Activated naive CD8-positive, alpha-beta T cell treated with anti-CD3 and anti-CD28 coated beads, Interleukin-2, amount 10 ng/mL, durations not matched to agents 7 days and 5 days (primary cell): ENCODE results near the gene DOK1. TPM values are rescaled to one million over a fixed set of nuclear protein-coding genes. Genes with fewer than 3 reads are reported as not detected.

Experiments
- total RNA-seq, 2 experiments: library from RNA; stranded (reverse); gene quantifications; one replicate each; pipeline ENCODE4 v1.2.3, GENCODE V29; 2021

The DOK1 gene
- total RNA-seq, 2 experiments from 2014 or later, result 37.7 to 38.3 TPM

Other genes starting within 250 kb of the DOK1 start
- gene SLC4A5, start 211.3 kb upstream of the DOK1 start, total RNA-seq, result 1 to 10 TPM; 3.6 to 6.6 TPM
- 100 to 1,000 TPM; 111 to 113 TPM for gene DCTN1, start 174.4 kb upstream of the DOK1 start, total RNA-seq
- 1 to 10 TPM; 3.7 to 5.8 TPM for gene C2orf81, start 133.1 kb upstream of the DOK1 start, total RNA-seq
- gene WDR54, start 133.0 kb upstream of the DOK1 start, total RNA-seq, result 10 to 100 TPM; 88.9 to 94.4 TPM
- gene RTKN, start 112.8 kb upstream of the DOK1 start, total RNA-seq, result 1 to 10 TPM in 1 of 2 experiments, under 1 TPM in 1; 0.80 to 1.8 TPM
- gene INO80B, start 99.6 kb upstream of the DOK1 start, total RNA-seq, result 10 to 100 TPM; 46.8 to 51.4 TPM
- 10 to 100 TPM; 66.8 to 69.6 TPM for gene WBP1, start 96.3 kb upstream of the DOK1 start, total RNA-seq
- gene MOGS, start 89.3 kb upstream of the DOK1 start, total RNA-seq, result 10 to 100 TPM; 66.1 to 68.7 TPM
- 10 to 100 TPM; 91.6 to 92.1 TPM for gene MRPL53, start 82.0 kb upstream of the DOK1 start, total RNA-seq
- gene CCDC142, start 71.7 kb upstream of the DOK1 start, total RNA-seq, result 10 to 100 TPM; 36.8 to 37.1 TPM
- gene TTC31, start 71.6 kb upstream of the DOK1 start, total RNA-seq, result 10 to 100 TPM; 44.1 to 46.2 TPM
- 1 to 10 TPM; 1.2 to 1.3 TPM for gene LBX2, start 55.1 kb upstream of the DOK1 start, total RNA-seq
- 10 to 100 TPM; 35.9 to 40.1 TPM for gene PCGF1, start 47.0 kb upstream of the DOK1 start, total RNA-seq
- gene TLX2, start 40.3 kb upstream of the DOK1 start, total RNA-seq, result under 1 TPM; 0.69 to 0.88 TPM
- gene DQX1, start 28.5 kb upstream of the DOK1 start, total RNA-seq, result under 1 TPM; 0.20 to 0.39 TPM
- 100 to 1,000 TPM; 126 to 127 TPM for gene AUP1, start 25.0 kb upstream of the DOK1 start, total RNA-seq
- gene HTRA2, start 24.8 kb upstream of the DOK1 start, total RNA-seq, result 10 to 100 TPM; 46.6 to 47.4 TPM
- gene LOXL3, start 778 bp upstream of the DOK1 start, total RNA-seq, result under 1 TPM; 0.42 to 0.62 TPM
- gene M1AP, start 93.6 kb downstream of the DOK1 start, total RNA-seq, result not detected
- 10 to 100 TPM in 1 of 2 experiments, 1 to 10 TPM in 1; 9.6 to 11.1 TPM for gene SEMA4F, start 99.5 kb downstream of the DOK1 start, total RNA-seq